ENCODE results near the gene CBX2. TPM values are rescaled to one million over a fixed set of nuclear protein-coding genes. Genes with fewer than 3 reads are reported as not detected.

Gene CBX2
- total and polyA plus RNA-seq, 8 donors = 2.6 to 33.8 (median 24.7) TPM

DNA sequence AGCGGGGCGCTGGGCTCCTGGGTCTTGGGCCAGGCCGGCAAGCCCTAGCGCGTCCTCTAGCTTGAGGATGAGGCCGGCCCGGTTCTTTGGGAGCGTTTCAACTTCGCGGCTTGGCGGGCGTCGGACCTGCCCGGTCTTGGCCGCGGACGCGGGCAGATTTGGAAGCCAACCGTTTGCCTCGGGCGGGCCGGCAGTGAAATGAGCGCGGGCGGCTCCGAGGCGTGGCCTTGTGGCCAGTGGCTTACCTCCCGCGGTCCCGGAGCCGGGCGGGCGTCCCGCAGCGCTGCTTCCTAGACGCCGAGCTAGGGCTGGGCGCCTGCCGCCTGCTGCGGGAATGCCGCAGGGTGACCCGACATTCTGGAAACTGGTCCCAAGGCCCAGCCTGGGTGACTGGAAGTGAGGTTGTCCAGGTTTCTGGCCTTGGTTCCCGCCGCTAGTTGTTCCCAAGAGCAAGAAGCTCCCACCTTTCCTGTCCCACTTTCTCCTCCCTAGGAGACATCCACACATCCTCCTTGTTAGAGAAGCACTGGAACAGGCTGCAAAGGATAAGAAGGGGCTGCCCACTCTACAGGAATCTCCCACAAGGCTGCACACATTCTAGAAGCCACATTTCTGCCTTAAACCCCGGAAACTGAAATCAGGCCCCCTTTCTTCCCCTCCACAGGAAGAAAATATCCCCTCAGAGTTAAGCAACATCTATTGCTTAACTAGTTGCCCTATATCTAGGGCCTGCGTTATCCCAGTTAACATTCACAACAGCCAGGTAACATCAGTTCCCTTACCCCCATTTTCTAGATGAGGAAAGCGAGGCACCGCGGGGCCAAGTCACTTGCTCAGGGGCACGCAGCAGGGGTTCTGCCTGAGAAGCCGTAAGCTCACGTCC lies 23.4 kb downstream of the CBX2 start:
- Histone ChIP-seq H3K4me3 (peak overlapping the region in 1 of 2 donors; percentile 5), H3K9me3 (no peaks in the 10 kb centered on the region), H3K4me1 (peaks cover 28 to 75% of the 10 kb centered on the region in 2 donors), H3K36me3 (no peaks in the 10 kb centered on the region), H3K27ac (no peak overlapping the region), H3K27me3 (peaks cover 86 to 92% of the 10 kb centered on the region in 2 donors)
- TF ChIP-seq, protein P1, sequence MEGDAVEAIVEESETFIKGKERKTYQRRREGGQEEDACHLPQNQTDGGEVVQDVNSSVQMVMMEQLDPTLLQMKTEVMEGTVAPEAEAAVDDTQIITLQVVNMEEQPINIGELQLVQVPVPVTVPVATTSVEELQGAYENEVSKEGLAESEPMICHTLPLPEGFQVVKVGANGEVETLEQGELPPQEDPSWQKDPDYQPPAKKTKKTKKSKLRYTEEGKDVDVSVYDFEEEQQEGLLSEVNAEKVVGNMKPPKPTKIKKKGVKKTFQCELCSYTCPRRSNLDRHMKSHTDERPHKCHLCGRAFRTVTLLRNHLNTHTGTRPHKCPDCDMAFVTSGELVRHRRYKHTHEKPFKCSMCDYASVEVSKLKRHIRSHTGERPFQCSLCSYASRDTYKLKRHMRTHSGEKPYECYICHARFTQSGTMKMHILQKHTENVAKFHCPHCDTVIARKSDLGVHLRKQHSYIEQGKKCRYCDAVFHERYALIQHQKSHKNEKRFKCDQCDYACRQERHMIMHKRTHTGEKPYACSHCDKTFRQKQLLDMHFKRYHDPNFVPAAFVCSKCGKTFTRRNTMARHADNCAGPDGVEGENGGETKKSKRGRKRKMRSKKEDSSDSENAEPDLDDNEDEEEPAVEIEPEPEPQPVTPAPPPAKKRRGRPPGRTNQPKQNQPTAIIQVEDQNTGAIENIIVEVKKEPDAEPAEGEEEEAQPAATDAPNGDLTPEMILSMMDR (IDR thresholded peaks at IDR 0.05) = no peak
- intact Hi-C loops (cut with DNase I) = no loop called here
- no peak for DNase-seq
- ATAC-seq = no peak

DNA sequence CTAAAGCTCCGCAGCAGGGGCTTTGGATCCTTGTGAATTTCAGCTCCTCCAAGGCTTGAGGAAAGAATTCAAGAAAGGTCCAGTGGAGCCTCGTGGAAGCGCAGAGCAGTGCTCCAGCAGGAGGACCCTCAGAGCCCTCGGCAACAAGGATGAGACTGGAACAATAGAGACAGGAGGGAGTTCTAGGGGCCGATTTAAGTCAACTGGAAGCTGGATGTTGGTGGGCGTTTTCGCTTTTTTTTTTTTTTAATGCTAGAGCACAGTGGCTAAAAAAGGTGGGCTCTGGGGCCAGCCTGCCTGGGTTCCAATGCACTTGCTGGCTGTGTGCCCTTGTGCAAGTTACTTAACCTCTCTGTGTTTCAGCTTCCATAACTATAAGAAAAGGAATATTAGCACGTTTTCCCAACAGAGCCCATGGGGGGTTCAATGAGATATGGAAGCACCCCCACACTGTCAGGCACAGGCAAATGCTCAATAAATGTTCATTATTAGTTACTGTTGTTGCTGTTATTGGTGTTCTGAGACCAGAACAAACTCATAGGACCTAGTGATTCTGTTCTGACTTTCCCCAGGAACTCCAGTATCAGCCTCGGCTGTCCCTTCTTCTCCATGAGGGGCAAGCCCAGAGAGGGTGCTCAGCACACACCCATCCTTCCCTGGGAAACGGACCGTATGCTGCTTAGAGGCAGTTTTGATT lies 24.2 kb downstream of the CBX2 start:
- TF ChIP-seq, protein P1 (IDR thresholded peaks at IDR 0.05) = no peak
- no peaks in the 10 kb centered on the region for H3K36me3 ChIP-seq
- intact Hi-C loops (cut with DNase I) = no loop called here
- peaks cover 93 to 100% of the 10 kb centered on the region in 2 donors for H3K27me3 ChIP-seq
- DNase-seq (no peak), ATAC-seq (no peak)
- H3K9me3 ChIP-seq = no peaks in the 10 kb centered on the region
- no peak overlapping the region for H3K4me3 ChIP-seq
- H3K4me1 ChIP-seq = peaks cover 27 to 73% of the 10 kb centered on the region in 2 donors
- H3K27ac ChIP-seq = no peak overlapping the region

DNA sequence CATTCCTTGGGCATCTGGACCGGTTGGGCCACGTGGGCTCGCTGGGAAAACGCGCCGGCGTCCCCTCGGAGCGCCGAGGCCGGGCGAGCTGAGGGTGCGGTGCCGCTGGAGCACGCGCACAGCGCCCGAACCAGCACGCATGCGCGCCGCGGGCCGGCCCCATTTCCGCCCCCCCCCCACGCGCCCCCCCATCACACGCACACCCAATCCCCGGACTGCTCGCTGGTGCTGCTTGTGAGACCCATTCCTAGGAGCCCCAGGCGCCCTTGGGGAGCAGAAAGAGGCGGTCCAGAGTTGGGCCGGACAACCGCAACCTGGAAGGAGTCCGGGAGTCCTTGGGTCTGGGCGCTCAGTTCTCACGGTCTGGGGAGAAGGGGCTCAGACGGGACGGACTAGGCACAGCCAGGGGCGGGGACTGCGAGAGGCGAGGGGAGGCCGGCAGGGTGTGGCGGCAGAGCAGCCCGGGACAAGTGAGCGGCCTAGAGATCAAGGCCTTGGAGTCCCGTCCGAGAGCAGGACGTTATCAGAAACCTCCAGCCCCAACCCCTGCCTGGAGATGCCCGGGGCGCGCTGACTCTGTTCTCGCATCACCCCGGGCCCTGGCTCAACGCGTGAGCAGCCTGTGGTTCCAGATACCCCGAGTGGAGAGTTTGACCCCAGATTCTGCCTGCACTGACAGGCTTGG lies 24.9 kb downstream of the CBX2 start:
- Histone ChIP-seq H3K27me3 (peaks cover 98 to 100% of the 10 kb centered on the region in 2 donors), H3K36me3 (no peaks in the 10 kb centered on the region), H3K4me1 (peaks cover 26 to 70% of the 10 kb centered on the region in 2 donors), H3K9me3 (no peaks in the 10 kb centered on the region), H3K4me3 (no peak overlapping the region), H3K27ac (no peak overlapping the region)
- TF ChIP-seq, protein P1 (IDR thresholded peaks at IDR 0.05) = no peak
- DNase-seq (no peak), ATAC-seq (no peak)
- intact Hi-C loops (cut with DNase I) = no loop called here

DNA sequence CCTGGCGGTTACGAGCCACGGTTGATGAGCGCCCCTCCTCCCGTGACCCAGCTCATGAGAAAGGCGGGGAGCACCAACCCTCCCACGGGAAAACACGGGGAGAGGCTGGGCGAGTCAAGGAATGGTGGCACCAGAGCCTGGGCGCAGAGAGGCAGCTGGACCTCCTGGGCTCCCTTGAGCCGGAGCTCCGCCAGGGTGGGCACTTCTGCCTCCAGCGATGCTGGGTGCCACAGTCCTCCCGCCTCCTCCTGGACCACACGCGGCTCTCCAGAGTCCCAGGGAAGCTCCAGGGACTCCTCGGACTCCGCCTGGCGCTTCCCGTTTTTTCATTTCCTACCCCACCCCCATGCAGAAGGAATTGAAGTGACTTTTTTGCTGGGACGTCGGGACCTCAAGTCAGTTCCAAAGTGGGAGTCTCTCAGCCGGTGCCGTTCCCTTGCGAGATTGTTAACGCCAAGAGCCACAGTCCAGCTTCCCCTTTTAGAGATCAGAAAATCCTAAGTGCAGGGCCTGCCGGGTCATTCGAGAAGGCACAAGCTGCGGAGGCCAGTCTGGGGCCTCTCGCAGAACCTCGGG lies 25.6 kb downstream of the CBX2 start:
- H3K27ac ChIP-seq = no peak overlapping the region
- no peaks in the 10 kb centered on the region for H3K9me3 ChIP-seq
- ATAC-seq = no peak
- peaks cover 98 to 100% of the 10 kb centered on the region in 2 donors for H3K27me3 ChIP-seq
- no peak for DNase-seq
- TF ChIP-seq, protein P1 (IDR thresholded peaks at IDR 0.05) = no peak
- peaks cover 20 to 64% of the 10 kb centered on the region in 2 donors for H3K4me1 ChIP-seq
- peak overlapping the region in 1 of 2 donors; percentile 24 for H3K4me3 ChIP-seq
- H3K36me3 ChIP-seq = no peaks in the 10 kb centered on the region
- intact Hi-C loops (cut with DNase I) = no loop called here

All from left lung (tissue), 10 donors.